ENCODE results near the gene ACADM. TPM values are rescaled to one million over a fixed set of nuclear protein-coding genes. Genes with fewer than 3 reads are reported as not detected.
"Not testable (repeated sequence)": the region's sequence is repeated elsewhere in the genome, so short reads cannot be mapped to it uniquely, and the experiment has no call there.

Gene ACADM
- total RNA-seq, 2 experiments from 2014 or later: 34.9 to 37.5 TPM

- peaks cover 46% of the 10 kb centered on the region for H3K4me1 Mint-ChIP-seq
- ATAC-seq (ENCODE audit: low read depth): no peak
- H3K9me3 Mint-ChIP-seq: no peaks in the 10 kb centered on the region
- H3K27me3 Mint-ChIP-seq: no peaks in the 10 kb centered on the region
- DNase-seq: no peak
- peak overlapping the region; percentile 96 for H3K27ac Mint-ChIP-seq
- peak overlapping the region; percentile 99 for H3K4me3 Mint-ChIP-seq
- H3K36me3 Mint-ChIP-seq: peaks cover 43% of the 10 kb centered on the region
- POLR2A ChIA-PET: interaction anchor here (1.0 to 1.5 kb wide), 2 partner anchors 9 to 318 kb away, joined by 3 read pairs; partner anchors contain the start of gene MSH4
Observed at GRCh38 chr1:75787524-75787923, 63.0 kb downstream of the ACADM start.

GRCh38 chr1:75789988-75790387 is 65.5 kb downstream of the ACADM start:
- DNase-seq: no peak
- Mint-ChIP-seq H3K9me3 (no peaks in the 10 kb centered on the region), H3K27me3 (no peaks in the 10 kb centered on the region), H3K4me3 (peak overlapping the region; percentile 99), H3K4me1 (peaks cover 51% of the 10 kb centered on the region), H3K27ac (peak overlapping the region; percentile 19), H3K36me3 (peaks cover 56% of the 10 kb centered on the region)
- POLR2A ChIA-PET: no interaction called here
- no peak for ATAC-seq (ENCODE audit: low read depth)

GRCh38 chr1:75791022-75791421 is 66.5 kb downstream of the ACADM start:
- ATAC-seq (ENCODE audit: low read depth) (no peak), DNase-seq (no peak)
- Mint-ChIP-seq H3K9me3 (no peaks in the 10 kb centered on the region), H3K27me3 (no peaks in the 10 kb centered on the region), H3K36me3 (peaks cover 59% of the 10 kb centered on the region), H3K27ac (peak overlapping the region; percentile 2), H3K4me1 (peaks cover 44% of the 10 kb centered on the region), H3K4me3 (peak overlapping the region; percentile 99)
- POLR2A ChIA-PET: no interaction called here

GRCh38 chr1:75792091-75792490 is 67.6 kb downstream of the ACADM start:
- H3K27ac Mint-ChIP-seq: no peak overlapping the region

GRCh38 chr1:75794382-75794781 is 69.9 kb downstream of the ACADM start:
- peaks cover 47% of the 10 kb centered on the region for H3K36me3 Mint-ChIP-seq
- H3K4me3 Mint-ChIP-seq: no peak overlapping the region
- H3K27me3 Mint-ChIP-seq: no peaks in the 10 kb centered on the region
- DNase-seq (no peak), ATAC-seq (ENCODE audit: low read depth) (no peak)
- H3K4me1 Mint-ChIP-seq: peaks cover 25% of the 10 kb centered on the region
- POLR2A ChIA-PET: no interaction called here
- H3K27ac Mint-ChIP-seq: no peak overlapping the region
- H3K9me3 Mint-ChIP-seq: no peaks in the 10 kb centered on the region

More at GRCh38 chr1:75792091-75792490, 67.6 kb downstream of the ACADM start:
- no peak for ATAC-seq (ENCODE audit: low read depth)
- no peaks in the 10 kb centered on the region for H3K9me3 Mint-ChIP-seq
- H3K36me3 Mint-ChIP-seq: peaks cover 58% of the 10 kb centered on the region
- POLR2A ChIA-PET: no interaction called here
- H3K4me3 Mint-ChIP-seq: no peak overlapping the region
- H3K4me1 Mint-ChIP-seq: peaks cover 42% of the 10 kb centered on the region
- DNase-seq: no peak
- H3K27me3 Mint-ChIP-seq: no peaks in the 10 kb centered on the region

- POLR2A ChIA-PET: interaction anchor here (0.5 to 1.5 kb wide), 3 partner anchors 8 to 42 kb away, joined by 3 to 7 read pairs (median 3); no protein-coding TSS in a partner anchor
- H3K9me3 Mint-ChIP-seq: no peaks in the 10 kb centered on the region
- H3K36me3 Mint-ChIP-seq: peaks cover 36% of the 10 kb centered on the region
- no peak overlapping the region for H3K4me3 Mint-ChIP-seq
- DNase-seq (no peak), ATAC-seq (ENCODE audit: low read depth) (no peak)
- no peaks in the 10 kb centered on the region for H3K27me3 Mint-ChIP-seq
- H3K4me1 Mint-ChIP-seq: peaks cover 14% of the 10 kb centered on the region
- H3K27ac Mint-ChIP-seq: no peak overlapping the region
Observed at GRCh38 chr1:75795703-75796193, 71.2 kb downstream of the ACADM start.

- H3K4me1 Mint-ChIP-seq: peaks cover 9% of the 10 kb centered on the region
- peaks cover 30% of the 10 kb centered on the region for H3K36me3 Mint-ChIP-seq
- H3K9me3 Mint-ChIP-seq: no peaks in the 10 kb centered on the region
- H3K4me3 Mint-ChIP-seq: no peak within 1 kb of the TSS
- no peaks in the 10 kb centered on the region for H3K27me3 Mint-ChIP-seq
- DNase-seq (no peak), ATAC-seq (ENCODE audit: low read depth) (no peak)
- POLR2A ChIA-PET: interaction anchor here (1.2 to 1.5 kb wide), 2 partner anchors 9 to 10 kb away, joined by 3 to 7 read pairs; no protein-coding TSS in a partner anchor
- no peak within 1 kb of the TSS for H3K27ac Mint-ChIP-seq
Observed at GRCh38 chr1:75796376-75797272, 72.1 kb downstream of the ACADM start, which contains the start of gene MSH4. Gene MSH4 (plus strand): TSS chr1:75796882. CDS start chr1:75796986, 104 bp downstream.

- H3K36me3 Mint-ChIP-seq: peaks cover 27% of the 10 kb centered on the region
- ATAC-seq (ENCODE audit: low read depth) (no peak), DNase-seq (no peak)
- no peaks in the 10 kb centered on the region for H3K27me3 Mint-ChIP-seq
- peaks cover 7% of the 10 kb centered on the region for H3K4me1 Mint-ChIP-seq
- no peaks in the 10 kb centered on the region for H3K9me3 Mint-ChIP-seq
- POLR2A ChIA-PET: interaction anchor here (0.6 to 1.5 kb wide), 2 partner anchors 11 to 637 kb away, joined by 4 to 7 read pairs; no protein-coding TSS in a partner anchor
- no peak overlapping the region for H3K27ac Mint-ChIP-seq
- no peak overlapping the region for H3K4me3 Mint-ChIP-seq
Observed at GRCh38 chr1:75797273-75797588, 72.7 kb downstream of the ACADM start.

GRCh38 chr1:75797606-75798216 is 73.2 kb downstream of the ACADM start:
- H3K4me1 Mint-ChIP-seq: peaks cover 5% of the 10 kb centered on the region
- ATAC-seq (ENCODE audit: low read depth) (no peak), DNase-seq (no peak)
- no peak overlapping the region for H3K4me3 Mint-ChIP-seq
- H3K27ac Mint-ChIP-seq: no peak overlapping the region
- H3K36me3 Mint-ChIP-seq: peaks cover 25% of the 10 kb centered on the region
- H3K27me3 Mint-ChIP-seq: no peaks in the 10 kb centered on the region
- POLR2A ChIA-PET: interaction anchor here (0.6 kb wide), 1 partner anchor 637 kb away, joined by 4 read pairs; no protein-coding TSS in a partner anchor
- no peaks in the 10 kb centered on the region for H3K9me3 Mint-ChIP-seq

- POLR2A ChIA-PET; H3K9me3 Mint-ChIP-seq; H3K27me3 Mint-ChIP-seq; H3K27ac Mint-ChIP-seq; H3K4me3 Mint-ChIP-seq; H3K4me1 Mint-ChIP-seq; ATAC-seq (ENCODE audit: low read depth); DNase-seq; H3K36me3 Mint-ChIP-seq: not testable (repeated sequence)
Observed at GRCh38 chr1:75801480-75801879, 77.0 kb downstream of the ACADM start.

- Mint-ChIP-seq H3K36me3 (no peaks in the 10 kb centered on the region), H3K4me3 (no peak overlapping the region), H3K27ac (no peak overlapping the region), H3K9me3 (no peaks in the 10 kb centered on the region), H3K27me3 (no peaks in the 10 kb centered on the region), H3K4me1 (no peaks in the 10 kb centered on the region)
- DNase-seq (no peak), ATAC-seq (ENCODE audit: low read depth) (no peak)
- POLR2A ChIA-PET: no interaction called here
Observed at GRCh38 chr1:75808921-75809320, 84.4 kb downstream of the ACADM start.

- ATAC-seq (ENCODE audit: low read depth); H3K4me1 Mint-ChIP-seq; DNase-seq; H3K9me3 Mint-ChIP-seq; H3K36me3 Mint-ChIP-seq; H3K27me3 Mint-ChIP-seq; POLR2A ChIA-PET; H3K4me3 Mint-ChIP-seq; H3K27ac Mint-ChIP-seq: not testable (repeated sequence)
Observed at GRCh38 chr1:75810113-75810512, 85.6 kb downstream of the ACADM start.

- ATAC-seq (ENCODE audit: low read depth) (no peak), DNase-seq (no peak)
- H3K9me3 Mint-ChIP-seq: no peaks in the 10 kb centered on the region
- no peak overlapping the region for H3K27ac Mint-ChIP-seq
- no peaks in the 10 kb centered on the region for H3K4me1 Mint-ChIP-seq
- no peaks in the 10 kb centered on the region for H3K27me3 Mint-ChIP-seq
- no peaks in the 10 kb centered on the region for H3K36me3 Mint-ChIP-seq
- no peak overlapping the region for H3K4me3 Mint-ChIP-seq
- POLR2A ChIA-PET: no interaction called here
Observed at GRCh38 chr1:75811211-75811981, 86.9 kb downstream of the ACADM start.
